RKO (cell line): ENCODE data around the gene KRTAP4-4.
"Not testable (repeated sequence)": the region's sequence is repeated elsewhere in the genome, so short reads cannot be mapped to it uniquely, and the experiment has no call there.

Experiments
- DNase-seq: peaks from one replicate; pipeline ENCODE4 v3.0.0-alpha.2; 2016; ENCODE audit warnings: low spot score

The KRTAP4-4 gene

GRCh38 chr17:41160648-41161047 is at the start of gene KRTAP4-4:
TSS of gene KRTAP4-4 (minus strand) at chr17:41160748. CDS start at chr17:41160691, 57 bp downstream.
- no peak for DNase-seq

GRCh38 chr17:41199421-41200078 is 39.0 kb upstream of the KRTAP4-4 start:
- no peak for DNase-seq

- DNase-seq = no peak
These were observed 35.5 kb upstream of the KRTAP4-4 start for GRCh38 chr17:41196068-41196467.

DNA sequence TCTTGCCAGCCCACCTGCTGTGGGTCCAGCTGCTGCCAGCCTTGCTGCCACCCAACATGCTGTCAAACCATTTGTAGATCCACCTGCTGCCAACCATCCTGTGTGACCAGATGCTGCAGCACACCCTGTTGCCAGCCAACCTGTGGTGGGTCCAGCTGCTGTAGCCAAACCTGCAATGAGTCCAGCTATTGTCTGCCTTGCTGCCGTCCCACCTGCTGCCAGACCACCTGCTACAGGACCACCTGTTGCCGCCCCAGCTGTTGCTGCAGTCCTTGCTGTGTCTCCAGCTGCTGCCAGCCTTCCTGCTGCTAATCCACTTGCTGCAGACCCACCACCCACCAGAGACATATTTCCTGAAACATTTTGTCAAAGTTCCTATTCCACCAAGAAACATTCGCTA is 29.8 kb upstream of the KRTAP4-4 start:
- DNase-seq = no peak

- not testable (repeated sequence) for DNase-seq
These were observed 29.3 kb upstream of the KRTAP4-4 start, which contains the start of gene KRTAP9-1 for GRCh38 chr17:41189837-41190318. TSS of gene KRTAP9-1 (plus strand) at chr17:41189887. CDS start at chr17:41189887, 0 bp downstream.

DNA sequence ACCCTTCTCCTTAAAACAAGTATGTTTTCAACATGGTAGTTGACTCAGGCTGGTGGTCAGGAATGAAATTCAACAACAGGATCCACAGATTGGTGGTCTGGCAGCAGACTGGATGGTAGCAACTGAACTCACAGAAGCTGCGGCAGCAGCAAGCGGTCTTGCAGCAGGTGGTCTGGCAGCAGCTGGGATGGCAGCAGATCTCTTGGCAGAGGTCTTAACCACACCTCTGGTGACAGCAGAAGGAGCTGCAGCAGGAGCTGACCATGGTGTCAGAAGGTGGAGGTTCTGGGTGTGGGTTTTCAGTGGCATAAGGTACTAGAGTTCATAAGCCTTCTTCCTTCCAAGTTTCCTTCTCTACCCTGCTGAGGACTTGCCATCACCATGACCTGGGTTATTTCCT is 26.3 kb upstream of the KRTAP4-4 start:
- DNase-seq = no peak

- peak; percentile 55 for DNase-seq
These were observed 24.5 kb upstream of the KRTAP4-4 start for GRCh38 chr17:41185001-41185400.

DNA sequence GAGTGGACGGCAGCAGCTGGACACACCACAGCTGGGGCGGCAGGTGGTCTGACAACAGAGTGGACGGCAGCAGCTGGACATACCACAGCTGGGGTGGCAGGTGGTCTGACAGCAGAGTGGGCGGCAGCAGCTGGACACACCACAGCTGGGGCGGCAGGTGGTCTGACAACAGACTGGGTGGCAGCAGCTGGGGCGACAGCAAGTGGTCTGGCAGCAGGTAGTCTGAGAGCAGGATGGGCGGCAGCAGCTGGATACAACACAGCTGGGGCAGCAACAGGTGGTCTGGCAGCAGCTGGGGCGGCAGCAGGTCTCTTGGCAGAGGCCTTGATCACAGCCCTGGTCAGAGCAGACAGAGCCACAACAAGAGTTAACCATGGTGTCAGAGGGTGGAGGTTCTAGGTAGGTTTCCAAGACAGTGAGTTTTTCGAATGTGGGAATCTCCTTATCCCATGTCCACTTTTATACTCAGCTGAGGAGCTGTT is 24.0 kb upstream of the KRTAP4-4 start, which contains the start of gene KRTAP4-1:
Gene KRTAP4-1, minus strand, starts transcription at position 432 of the 482 bp plus-strand sequence. Its CDS starts 57 bp downstream, at position 375.
- DNase-seq = no peak

GRCh38 chr17:41178843-41179616 is 18.5 kb upstream of the KRTAP4-4 start:
- DNase-seq = no peak

DNA sequence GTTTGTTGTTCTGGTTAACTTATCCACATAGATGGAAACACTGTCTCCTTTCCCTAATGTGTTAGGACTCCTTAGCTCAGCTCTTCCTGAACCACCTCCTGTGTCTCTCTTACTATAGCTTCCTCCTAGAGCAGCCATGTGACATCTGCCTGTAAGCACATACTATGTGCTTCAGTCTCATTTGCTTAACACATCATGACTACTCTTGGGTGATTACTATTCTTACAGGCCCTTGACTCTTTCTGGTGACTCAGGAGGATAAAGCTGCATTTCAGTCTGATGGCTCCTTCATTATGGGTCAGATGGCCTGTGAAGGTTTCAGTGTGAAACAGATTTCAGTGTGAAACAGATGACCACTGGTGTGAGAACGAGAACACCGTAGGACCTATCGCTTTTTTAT is 17.8 kb upstream of the KRTAP4-4 start:
- peak; percentile 91 for DNase-seq

DNA sequence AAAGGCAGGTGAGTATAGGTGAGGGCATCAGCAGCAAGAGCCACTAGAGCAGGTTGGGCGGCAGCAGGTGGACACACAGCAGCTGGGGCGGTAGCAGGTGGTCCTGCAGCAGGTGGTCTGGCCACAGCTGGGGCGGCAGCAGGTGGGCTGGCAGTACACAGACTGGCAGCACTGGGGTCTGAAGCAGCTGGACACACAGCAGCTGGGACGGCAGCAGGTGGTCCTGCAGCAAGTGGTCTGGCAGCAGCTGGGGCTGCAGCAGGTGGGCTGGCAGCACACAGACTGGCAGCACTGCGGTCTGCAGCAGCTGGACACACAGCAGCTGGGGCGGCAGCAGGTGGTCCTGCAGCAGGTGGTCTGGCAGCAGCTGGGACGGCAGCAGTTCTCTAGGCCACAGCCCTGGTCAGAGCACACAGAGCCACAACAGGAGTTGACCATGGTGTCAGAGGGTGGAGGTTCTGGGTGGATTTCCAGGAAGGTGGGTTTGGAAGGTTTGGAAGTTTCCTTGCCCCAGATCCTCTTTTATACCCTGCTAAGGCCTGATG is 17.3 kb upstream of the KRTAP4-4 start, which contains the start of gene KRTAP4-2:
Gene KRTAP4-2, minus strand, starts transcription at position 495 of the 545 bp plus-strand sequence. Its CDS starts 57 bp downstream, at position 438.
- DNase-seq = no peak

DNA sequence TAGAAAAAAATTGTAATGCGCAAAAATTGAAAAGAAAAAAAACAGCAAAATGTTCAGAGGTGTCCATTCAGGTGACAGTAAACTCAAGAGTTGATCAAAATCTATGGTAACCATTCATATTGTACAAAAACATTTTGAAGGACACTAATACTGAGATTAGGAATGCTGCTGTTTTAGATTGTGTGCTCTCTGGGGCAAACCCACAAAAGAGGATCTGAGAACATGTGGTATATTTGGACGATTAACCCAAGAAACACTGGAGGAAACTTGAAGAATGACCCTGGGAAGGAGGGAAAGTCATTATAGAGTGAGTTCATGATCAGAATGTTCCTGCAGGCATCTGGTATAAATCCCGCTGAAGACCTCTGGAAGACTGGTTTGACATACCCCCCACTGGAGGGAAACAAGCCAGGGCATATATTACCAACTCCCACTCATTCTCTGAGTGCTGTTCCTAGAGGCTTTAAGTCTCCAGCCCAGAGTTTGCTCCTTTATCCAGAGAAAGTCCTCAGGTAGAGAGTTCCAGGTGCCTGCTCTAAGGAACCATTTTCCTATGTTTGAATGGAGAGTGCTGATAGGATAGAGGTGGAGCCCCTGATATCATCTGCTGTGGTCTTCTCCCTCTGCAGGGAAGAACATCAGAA is 16.3 kb upstream of the KRTAP4-4 start:
- no peak for DNase-seq

GRCh38 chr17:41171886-41172285 is 11.3 kb upstream of the KRTAP4-4 start:
- no peak for DNase-seq

DNA sequence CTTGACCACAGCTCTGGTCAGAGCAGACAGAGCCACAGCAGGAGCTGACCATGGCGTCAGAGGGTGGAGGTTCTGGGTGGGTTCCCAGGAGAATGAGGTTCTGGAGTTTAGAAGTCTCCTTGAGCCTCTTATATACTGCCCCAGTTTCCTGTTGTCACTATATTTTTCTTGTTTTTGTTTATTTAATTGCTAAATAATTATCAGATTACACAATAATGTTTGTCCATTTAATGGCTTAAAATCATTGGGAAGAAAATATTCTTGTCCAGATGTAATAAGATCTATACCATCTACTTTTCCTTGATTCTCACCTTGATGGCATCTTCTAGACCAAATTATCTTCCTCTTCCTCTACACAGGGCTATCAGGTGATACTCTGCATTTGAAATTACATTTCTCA is 7.6 kb upstream of the KRTAP4-4 start, which contains the start of gene KRTAP4-3:
Gene KRTAP4-3, minus strand, starts transcription at position 101 of the 400 bp plus-strand sequence. Its CDS starts 49 bp downstream, at position 52.
- DNase-seq = no peak

GRCh38 chr17:41167561-41167960 is 7.0 kb upstream of the KRTAP4-4 start:
- no peak for DNase-seq

- peak; percentile 32 for DNase-seq
These were observed 3.3 kb upstream of the KRTAP4-4 start for GRCh38 chr17:41163828-41164227.

DNA sequence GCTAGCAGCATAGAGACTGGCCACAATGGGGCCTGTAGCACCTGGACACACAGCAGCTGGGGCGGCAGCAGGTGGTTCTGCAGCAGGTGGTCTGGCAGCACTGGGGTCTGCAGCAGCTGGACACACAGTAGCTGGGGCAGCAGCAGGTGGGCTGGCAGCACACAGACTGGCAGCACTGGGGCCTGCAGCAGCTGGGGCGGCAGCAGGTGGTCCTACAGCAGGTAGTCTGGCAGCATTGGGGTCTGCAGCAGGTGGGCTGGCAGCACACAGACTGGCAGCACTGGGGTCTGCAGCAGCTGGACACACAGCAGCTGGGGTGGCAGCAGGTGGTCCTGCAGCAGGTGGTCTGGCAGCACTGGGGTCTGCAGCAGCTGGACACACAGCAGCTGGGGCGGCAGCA is 358 bp downstream of the KRTAP4-4 start:
- DNase-seq = not testable (repeated sequence)

DNA sequence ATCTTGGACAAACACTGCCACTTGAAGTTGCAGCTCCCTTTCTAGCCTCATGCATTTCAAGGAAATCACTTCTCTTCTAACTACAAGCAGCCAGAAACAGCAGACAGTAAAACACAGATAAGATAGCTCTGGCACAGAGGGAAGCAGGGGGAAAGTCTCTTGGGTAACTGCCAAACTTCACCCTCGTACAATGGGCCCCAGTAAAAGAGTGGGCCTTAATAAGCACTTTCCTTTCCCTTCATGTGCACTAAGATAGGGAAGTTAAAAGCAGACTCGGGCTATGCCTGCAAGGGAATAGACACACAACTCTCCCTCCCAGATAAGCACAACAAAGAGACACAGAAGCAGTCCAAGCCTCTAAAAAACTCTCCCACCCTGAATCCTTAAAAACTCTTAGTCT is 6.7 kb downstream of the KRTAP4-4 start:
- no peak for DNase-seq

DNA sequence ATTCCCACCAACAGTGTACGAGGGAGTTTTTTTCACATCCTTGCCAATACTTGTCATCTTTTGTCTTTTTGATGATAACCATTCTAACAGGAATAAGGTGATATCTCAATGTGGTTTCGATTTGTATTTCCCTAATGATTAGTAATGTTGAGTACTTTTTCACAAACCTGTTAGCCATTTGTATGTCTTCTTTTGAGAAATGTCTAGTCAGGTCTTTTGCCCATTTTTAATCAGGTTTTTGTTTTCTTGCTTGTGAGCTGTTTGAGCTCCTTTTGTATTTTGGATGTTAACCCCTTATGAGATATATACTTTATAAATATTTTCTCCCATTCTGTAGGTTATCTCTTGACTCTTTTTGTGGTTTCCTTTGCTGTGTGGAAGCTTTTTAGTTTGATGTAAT is 9.0 kb downstream of the KRTAP4-4 start:
- no peak for DNase-seq

DNA sequence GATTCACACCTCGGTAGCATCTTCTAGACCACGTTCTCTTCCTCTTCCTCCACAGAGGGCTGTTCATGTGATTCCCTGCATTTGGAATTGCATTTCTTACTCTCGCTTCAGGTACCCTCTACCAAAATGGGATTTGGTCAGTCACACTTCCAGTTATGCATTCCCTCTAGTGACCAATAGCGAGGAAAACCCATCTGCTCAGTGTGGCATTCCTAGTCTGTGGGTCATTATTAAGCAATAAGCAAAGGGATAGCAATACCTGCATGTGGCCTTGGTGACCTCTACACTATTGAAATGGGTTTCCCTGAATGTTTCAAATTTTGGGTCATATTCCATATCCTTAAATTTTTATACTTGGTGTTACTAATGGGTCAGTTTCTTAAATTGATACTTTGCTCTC is 10.5 kb downstream of the KRTAP4-4 start:
- DNase-seq = no peak

DNA sequence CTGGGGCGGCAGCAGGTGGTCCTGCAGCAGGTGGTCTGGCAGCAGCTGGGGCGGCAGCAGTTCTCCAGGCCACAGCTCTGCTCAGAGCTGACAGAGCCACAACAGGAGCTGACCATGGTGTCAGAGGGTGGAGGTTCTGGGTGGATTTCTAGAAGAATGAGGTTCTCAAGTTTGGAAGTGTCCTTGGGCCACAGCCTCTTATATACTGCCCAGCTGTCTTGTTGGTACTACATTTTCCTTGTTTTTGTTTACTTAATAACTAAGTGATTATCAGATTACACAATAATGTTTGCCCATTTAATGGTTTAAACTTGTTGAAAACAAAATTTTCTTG is 10.9 kb downstream of the KRTAP4-4 start, which contains the start of gene KRTAP4-5:
Gene KRTAP4-5, minus strand, starts transcription at position 174 of the 334 bp plus-strand sequence. Its CDS starts 58 bp downstream, at position 116.
- DNase-seq = no peak
